Measurements from ENCODE around the gene DKC1. TPM values are rescaled to one million over a fixed set of nuclear protein-coding genes. Genes with fewer than 3 reads are reported as not detected.

DKC1 gene
- total and polyA plus RNA-seq, 2 of the 4 experiments (the other 2 are of a cell fraction), result 49.9 to 63.8 TPM

DNA sequence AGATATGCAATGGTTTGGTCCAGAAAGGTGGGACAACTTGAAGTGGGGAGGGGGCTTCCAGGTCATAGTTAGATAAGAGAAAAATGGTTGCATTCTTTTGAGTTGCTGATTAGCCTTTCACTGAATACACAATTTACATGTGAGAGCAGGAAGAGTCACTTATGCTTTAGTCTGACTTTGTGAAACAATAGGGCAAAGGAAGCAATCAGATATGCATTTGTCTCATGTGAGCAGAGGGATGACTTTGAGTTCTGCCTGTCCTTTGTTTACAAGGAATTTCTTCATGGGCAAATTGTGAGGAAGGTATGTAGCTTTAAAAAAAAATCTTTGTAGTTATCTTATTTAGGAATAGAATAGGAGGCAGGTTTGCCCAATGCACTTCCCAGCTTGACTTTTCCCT, 58.9 kb downstream of the DKC1 start:
- Histone ChIP-seq H3K9me3 (ENCODE audit: control insufficient read depth, insufficient read depth, low read length) (no peaks in the 10 kb centered on the region), H3K4ac (ENCODE audit: low read depth, low read length) (no peak overlapping the region), H2BK120ac (ENCODE audit: low read depth, low read length) (no peak overlapping the region), H3K4me1 (ENCODE audit: control insufficient read depth, insufficient read depth, low read length) (peaks cover 1% of the 10 kb centered on the region; the same call in 1 of the 2 replicates), H3K23ac (ENCODE audit: low read depth, low read length) (no peak overlapping the region), H3K56ac (ENCODE audit: extremely low read depth, insufficient read depth, low read length) (no peak overlapping the region), H2AFZ (replicated peaks; ENCODE audit: low read length, poor library complexity) (no peak overlapping the region), H3K9ac (ENCODE audit: low read depth, low read length) (no peak overlapping the region), H3K4me3 (ENCODE audit: insufficient read depth, low read depth, low read length) (no peak overlapping the region), H4K20me1 (ENCODE audit: insufficient read depth, low read length) (no peaks in the 10 kb centered on the region), H3K14ac (replicated peaks; ENCODE audit: low read depth, low read length) (no peak overlapping the region), H2AK9ac (replicated peaks; ENCODE audit: low read depth, low read length, poor library complexity) (no peak overlapping the region), H2AK5ac (ENCODE audit: low read depth, low read length) (no peak overlapping the region), H3K18ac (ENCODE audit: low read depth, low read length) (no peak overlapping the region), H2BK20ac (ENCODE audit: low read depth, low read length) (no peak overlapping the region), H3K9me1 (ENCODE audit: insufficient read depth, low read length) (no peaks in the 10 kb centered on the region), H3K79me1 (ENCODE audit: low read depth in 1 of 2, low read length in 2 of 2) (no peaks in the 10 kb centered on the region), H4K91ac (ENCODE audit: insufficient read depth, low read depth, low read length) (no peak overlapping the region), H3K36me3 (ENCODE audit: control insufficient read depth, insufficient read depth, low read length) (no peaks in the 10 kb centered on the region), H4K8ac (ENCODE audit: low read depth in 2 of 2, low read length in 2 of 2) (no peak overlapping the region), H3K4me2 (ENCODE audit: low read depth, low read length) (no peak overlapping the region), H2BK15ac (ENCODE audit: low read depth, low read length) (no peak overlapping the region), H3K27ac (ENCODE audit: insufficient read depth, low read length) (no peak overlapping the region), H3K27me3 (ENCODE audit: control insufficient read depth, insufficient read depth, low read length) (0 out of 2 replicates have a peak, but pooled peaks cover 1% of the 10 kb centered on the region), H4K5ac (ENCODE audit: low read depth, low read length) (no peak overlapping the region), H2BK5ac (ENCODE audit: low read depth, low read length, poor library complexity, severe bottlenecking) (no peak overlapping the region)
- TF ChIP-seq RCOR1 (IDR thresholded peaks at IDR 0.05; ENCODE audit: insufficient replicate concordance, low read length) (no peak), CEBPB (IDR thresholded peaks at IDR 0.05; ENCODE audit: low read depth, low read length) (no peak), POLR2A (IDR thresholded peaks at IDR 0.05; ENCODE audit: low read depth, low read length) (no peak), RFX5 (IDR thresholded peaks at IDR 0.05; ENCODE audit: low read depth, low read length) (no peak), USF2 (IDR thresholded peaks at IDR 0.05; ENCODE audit: low read depth, low read length) (no peak), CTCF (conservative IDR thresholded peaks at IDR 0.05; ENCODE audit: low read depth, low read length) (no peak), FOS (IDR thresholded peaks at IDR 0.05; ENCODE audit: low read depth, low read length) (no peak), MXI1 (IDR thresholded peaks at IDR 0.05; ENCODE audit: borderline replicate concordance, low read depth, low read length) (no peak), SMC3 (IDR thresholded peaks at IDR 0.05; ENCODE audit: low read depth, low read length) (no peak), MAFK (IDR thresholded peaks at IDR 0.05; ENCODE audit: low read depth, low read length) (no peak), BHLHE40 (IDR thresholded peaks at IDR 0.05; ENCODE audit: low read depth, low read length) (no peak)
- TF ChIP-seq, protein P1, sequence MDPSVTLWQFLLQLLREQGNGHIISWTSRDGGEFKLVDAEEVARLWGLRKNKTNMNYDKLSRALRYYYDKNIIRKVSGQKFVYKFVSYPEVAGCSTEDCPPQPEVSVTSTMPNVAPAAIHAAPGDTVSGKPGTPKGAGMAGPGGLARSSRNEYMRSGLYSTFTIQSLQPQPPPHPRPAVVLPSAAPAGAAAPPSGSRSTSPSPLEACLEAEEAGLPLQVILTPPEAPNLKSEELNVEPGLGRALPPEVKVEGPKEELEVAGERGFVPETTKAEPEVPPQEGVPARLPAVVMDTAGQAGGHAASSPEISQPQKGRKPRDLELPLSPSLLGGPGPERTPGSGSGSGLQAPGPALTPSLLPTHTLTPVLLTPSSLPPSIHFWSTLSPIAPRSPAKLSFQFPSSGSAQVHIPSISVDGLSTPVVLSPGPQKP (IDR thresholded peaks at IDR 0.05; ENCODE audit: borderline replicate concordance, low read depth, low read length), result no peak
- no peak for ATAC-seq (ENCODE audit: low read depth)
- dilution Hi-C loops (cut with HindIII; ENCODE audit: low sequenced_read_pairs, unreplicated experiment), result no loop called here
- DNase-seq, result no peak
- POLR2A ChIA-PET (ENCODE audit: unreplicated experiment), result no interaction called here
- in situ Hi-C loops (cut with MboI; ENCODE audit: low sequenced_read_pairs), result no loop called here
- CTCF ChIA-PET, result no interaction called here
- no TSS peak for BruUV-seq (replicated peaks)
- intact Hi-C loops (cut with micrococcal nuclease), result no loop called here
